ENCODE measurements around the gene CCDC107.
"Not testable (repeated sequence)": the region's sequence is repeated elsewhere in the genome, so short reads cannot be mapped to it uniquely, and the experiment has no call there.

- not testable (repeated sequence) for TF ChIP-seq POLR2A, CTCF (IDR thresholded peaks at IDR 0.05)
These were observed 21.2 kb upstream of the CCDC107 start for GRCh38 chr9:35636877-35637246.

Measured in right lobe of liver (tissue), 4 donors.